Stimulated activated CD8-positive, alpha-beta memory T cell treated with anti-CD3 and anti-CD28 coated beads, Interleukin-12 subunit alpha, Interleukin-12 subunit beta, amount 100 ng/mL, for 1 hour (primary cell): ENCODE data around the gene OR4K2.
"Not testable (repeated sequence)": the region's sequence is repeated elsewhere in the genome, so short reads cannot be mapped to it uniquely, and the experiment has no call there.

Experiments
- DNase-seq: peaks from one replicate; pipeline ENCODE4 v3.0.0-alpha.2; 2020; ENCODE audit warnings: low read depth

The OR4K2 gene

DNA sequence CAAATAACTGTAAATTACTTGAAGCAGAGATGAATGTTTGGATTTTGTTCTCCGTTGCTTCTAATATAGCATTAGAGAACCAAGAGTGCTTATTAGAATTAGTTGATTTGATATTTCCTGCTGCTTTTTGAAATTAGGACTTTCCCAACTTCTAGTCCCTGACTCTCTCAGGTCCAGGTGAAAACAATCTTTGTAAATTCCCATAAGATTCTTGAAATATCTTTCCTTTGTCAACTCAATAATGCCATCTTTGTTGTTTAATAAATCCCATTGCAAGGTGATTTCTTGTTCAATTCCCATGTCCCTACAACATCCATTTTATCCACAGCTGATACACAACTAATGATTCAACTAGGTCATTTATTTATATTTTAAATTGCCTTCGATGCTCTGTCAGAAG lies at the start of gene OR4K2:
Gene OR4K2 (plus strand): TSS at position 301 of the 400 bp plus-strand sequence. CDS start 1,126 bp downstream, outside the sequence.
- no peak for DNase-seq

GRCh38 chr14:19827626-19828244 lies 47.2 kb upstream of the OR4K2 start:
- DNase-seq, result not testable (repeated sequence)

- DNase-seq, result no peak
These were observed 46.6 kb upstream of the OR4K2 start for GRCh38 chr14:19828314-19828713.

GRCh38 chr14:19834203-19834848 lies 40.6 kb upstream of the OR4K2 start:
- DNase-seq, result not testable (repeated sequence)

- DNase-seq, result no peak
These were observed 36.5 kb upstream of the OR4K2 start for GRCh38 chr14:19838433-19838832.

- no peak for DNase-seq
These were observed 23.6 kb upstream of the OR4K2 start for GRCh38 chr14:19851365-19851764.

DNA sequence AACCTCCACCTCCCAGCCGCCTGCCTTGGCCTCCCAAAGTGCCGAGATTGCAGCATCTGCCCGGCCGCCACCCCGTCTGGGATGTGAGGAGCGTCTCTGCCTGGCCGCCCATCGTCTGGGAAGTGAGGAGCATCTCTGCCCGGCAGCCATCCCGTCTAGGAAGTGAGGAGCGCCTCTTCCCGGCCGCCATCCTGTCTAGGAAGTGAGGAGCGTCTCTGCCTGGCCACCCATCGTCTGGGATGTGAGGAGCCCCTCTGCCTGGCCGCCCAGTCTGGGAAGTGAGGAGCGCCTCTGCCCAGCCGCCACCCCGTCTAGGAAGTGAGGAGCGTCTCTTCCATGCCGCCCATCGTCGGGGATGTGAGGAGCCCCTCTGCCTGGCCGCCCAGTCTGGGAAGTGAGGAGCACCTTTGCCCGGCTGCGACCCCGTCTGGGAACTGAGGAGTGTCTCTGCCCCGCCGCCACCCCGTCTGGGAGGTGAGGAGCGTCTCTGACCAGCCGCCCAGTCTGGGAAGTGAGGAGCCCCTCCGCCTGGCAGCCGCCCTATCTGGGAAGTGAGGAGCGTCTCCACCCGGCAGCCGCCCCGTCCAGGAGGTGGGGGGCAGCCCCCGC lies 8.8 kb upstream of the OR4K2 start:
- not testable (repeated sequence) for DNase-seq

DNA sequence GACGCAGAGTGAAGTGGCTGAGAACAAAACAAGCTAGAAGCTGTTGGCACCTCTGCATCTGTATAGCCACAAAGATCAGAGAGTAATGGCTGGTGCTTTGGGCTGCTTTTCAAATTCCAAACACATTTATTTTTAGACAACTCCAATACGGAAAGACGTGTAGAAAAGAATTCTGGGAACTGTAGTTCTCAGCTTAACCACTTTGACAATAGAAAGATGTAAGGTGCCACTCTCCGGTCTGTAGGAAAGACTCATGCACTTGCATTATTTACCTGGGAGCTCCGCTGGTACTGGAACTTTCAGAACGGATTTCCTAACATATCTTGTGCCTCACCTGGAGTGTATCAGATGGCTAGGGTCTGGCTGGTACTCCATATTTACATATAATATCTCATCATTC lies 1.8 kb upstream of the OR4K2 start:
- no peak for DNase-seq

DNA sequence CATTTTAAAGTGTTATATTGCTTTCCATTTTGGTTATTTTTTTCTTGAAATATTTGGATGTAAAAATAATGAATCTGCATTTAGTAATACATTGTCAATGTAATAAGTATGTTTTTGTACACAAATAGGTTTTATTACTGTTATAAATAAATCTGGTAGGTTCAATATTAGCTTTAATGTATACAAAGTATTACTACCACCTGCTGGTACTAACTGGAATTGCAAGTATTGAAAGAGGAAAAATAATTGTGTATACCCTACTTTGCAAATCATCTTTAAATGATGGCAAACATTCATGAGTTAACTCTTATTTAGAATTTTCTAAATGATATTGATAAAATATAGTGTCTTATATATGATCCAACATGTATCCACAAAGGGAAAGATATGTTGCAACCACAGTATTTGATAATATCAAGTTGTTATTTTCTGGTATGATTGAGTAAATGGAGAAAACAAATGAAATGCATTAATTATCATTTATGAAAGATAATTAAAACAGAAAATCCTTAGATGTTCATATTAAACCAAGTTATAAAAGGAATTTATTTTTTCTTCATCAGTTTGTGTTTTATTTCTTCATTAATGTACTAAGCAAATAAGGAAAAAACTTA lies 3.2 kb downstream of the OR4K2 start:
- no peak for DNase-seq

DNA sequence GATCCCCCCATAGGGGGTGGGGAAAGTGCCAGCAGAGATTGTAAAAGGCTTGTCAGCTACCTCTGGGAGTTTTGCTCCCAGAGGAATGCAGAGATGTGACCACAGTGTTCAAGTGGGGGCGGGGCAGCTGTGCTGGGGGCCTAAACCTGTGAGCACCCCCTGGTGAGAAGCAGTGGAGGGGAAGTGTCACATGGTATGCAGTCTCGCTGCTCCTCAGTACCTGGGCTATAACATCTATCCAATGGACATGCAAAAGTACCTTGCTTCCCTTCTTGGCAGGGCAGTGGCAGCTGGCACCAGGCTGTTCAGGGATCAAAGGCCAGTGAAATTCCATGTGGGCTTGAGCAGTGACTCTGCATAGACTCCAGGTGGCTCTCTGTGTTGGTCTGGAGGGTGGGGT lies 20.3 kb downstream of the OR4K2 start:
- DNase-seq, result no peak

DNA sequence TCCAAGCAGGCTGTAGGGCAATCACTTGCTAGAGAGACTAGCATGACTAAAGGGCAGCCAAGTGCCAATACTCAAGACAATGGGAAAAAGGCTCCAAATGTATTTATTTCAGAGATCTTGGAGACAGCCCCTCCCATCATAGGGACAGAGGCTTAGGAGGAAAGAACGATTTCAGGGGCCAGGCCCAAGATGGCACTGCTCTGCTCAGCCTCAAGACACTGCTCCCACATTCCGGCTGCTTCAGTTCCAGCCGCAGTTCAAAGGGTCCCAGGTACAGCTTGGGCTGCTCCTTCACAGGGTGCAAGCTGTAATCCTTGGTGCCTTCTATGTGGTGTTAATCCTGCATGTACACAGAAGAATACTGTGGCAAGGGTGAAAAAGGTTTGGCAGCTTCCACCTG lies 26.1 kb downstream of the OR4K2 start:
- DNase-seq, result no peak

DNA sequence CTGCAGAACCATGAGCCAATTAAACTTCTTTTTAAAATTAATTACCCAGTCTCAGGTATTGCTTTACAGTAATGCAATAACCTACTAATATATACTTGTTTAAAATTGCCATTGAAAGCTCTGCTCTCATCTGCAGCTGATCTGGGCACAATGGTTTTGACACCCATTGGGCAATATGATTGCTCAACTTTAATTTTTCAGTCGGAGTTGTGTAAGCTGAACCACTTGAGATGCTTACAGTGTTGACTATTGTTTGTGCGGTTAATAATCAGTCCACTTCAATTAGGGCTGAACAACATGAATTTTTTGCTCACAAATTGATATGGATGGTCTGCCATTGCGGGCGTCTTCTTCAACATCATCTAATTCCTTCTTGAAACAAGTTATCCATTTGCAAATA lies 27.5 kb downstream of the OR4K2 start:
- no peak for DNase-seq

GRCh38 chr14:19906665-19907064 lies 31.7 kb downstream of the OR4K2 start:
- DNase-seq, result no peak

DNA sequence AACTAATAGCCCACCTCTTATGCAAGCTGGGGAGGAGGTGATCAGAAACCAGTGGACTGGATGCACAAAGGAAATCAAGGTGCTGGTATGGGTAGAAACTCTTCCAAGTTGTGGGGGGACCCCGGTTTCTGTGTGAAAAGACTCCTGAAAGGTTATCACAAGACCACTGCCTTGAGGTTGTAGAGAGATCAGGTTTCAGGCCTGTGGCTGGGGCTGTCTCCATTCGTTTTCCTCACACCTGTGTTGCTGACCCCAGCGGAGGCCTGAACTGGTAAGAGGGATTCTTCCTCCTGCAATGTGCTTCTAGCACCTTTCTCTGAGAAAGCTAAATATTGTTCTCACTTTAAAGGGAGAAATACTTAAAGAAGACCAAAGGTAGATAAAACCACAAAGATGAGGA lies 36.2 kb downstream of the OR4K2 start:
- DNase-seq, result no peak

DNA sequence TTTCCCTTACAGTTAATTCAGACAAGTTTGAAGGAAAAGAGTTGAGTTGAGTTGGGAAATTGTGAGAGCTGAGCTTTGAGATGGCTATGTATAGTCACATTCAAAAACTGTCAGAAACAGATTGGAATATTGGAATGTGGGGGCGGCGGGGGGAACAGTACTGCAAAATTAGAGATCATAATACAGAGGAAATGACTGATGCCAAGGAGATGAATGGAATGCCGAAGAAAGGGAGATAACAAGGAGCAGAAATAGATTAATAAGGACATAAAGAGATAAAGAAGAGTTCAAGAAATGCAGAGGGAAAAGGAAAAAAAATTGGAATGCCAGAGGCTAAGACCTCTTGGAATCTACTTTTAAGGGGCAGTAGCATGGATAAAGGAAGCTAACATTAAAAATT lies 42.3 kb downstream of the OR4K2 start:
- no peak for DNase-seq

GRCh38 chr14:19917955-19918518 lies 43.1 kb downstream of the OR4K2 start:
- DNase-seq, result no peak

- DNase-seq, result no peak
These were observed 43.8 kb downstream of the OR4K2 start for GRCh38 chr14:19918553-19919264.

DNA sequence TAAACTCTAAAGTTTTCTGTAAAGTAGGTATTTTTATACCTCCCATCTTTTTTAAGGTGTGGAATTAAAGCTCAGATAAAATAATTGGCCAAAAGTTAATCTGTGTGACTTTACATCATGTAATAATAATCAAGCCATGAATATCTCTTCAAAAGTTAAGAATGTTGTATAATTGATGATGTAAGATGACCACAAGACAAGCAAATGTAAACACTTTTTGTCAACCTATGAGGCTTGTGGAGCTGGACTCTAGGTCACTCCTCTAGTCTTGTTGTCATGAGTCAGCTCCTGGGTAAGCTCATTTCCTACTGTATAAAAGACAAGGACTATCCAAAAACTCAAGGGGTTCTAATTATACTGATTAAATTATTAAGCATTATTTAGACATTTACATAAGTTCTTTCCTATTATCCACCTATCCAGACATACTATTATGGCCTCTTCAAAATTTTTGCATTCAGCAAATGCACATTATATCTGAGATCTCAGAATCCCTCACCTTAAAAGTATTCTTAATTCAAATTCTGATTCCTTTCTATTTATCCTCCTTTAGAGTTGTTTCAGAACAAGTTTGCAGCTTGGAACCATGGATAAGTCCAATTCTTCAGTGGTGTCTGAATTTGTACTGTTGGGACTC lies 45.2 kb downstream of the OR4K2 start, which contains the start of gene OR4K5:
Gene OR4K5 (plus strand): TSS at position 587 of the 637 bp plus-strand sequence. CDS start 0 bp downstream, at position 587.
- DNase-seq, result no peak

- no peak for DNase-seq
These were observed 55.7 kb downstream of the OR4K2 start, which contains the start of gene OR4K1 for GRCh38 chr14:19930617-19931016. TSS of gene OR4K1 (plus strand) at chr14:19930917. CDS start at chr14:19935667, 4,750 bp downstream.
